ENCODE results near the gene ALKBH4.

ALKBH4 gene

GRCh38 chr7:102446387-102447156 is 18.1 kb downstream of the ALKBH4 start:
- TF ChIP-seq CTCF (IDR thresholded peaks at IDR 0.05) = no peak
- H3K27ac Mint-ChIP-seq = no peak overlapping the region
- peaks cover 28% of the 10 kb centered on the region for H3K36me3 Mint-ChIP-seq (ENCODE audit: low read depth)
- no peaks in the 10 kb centered on the region for H3K27me3 Mint-ChIP-seq (ENCODE audit: low read depth, poor library complexity)
- no peaks in the 10 kb centered on the region for H3K9me3 Mint-ChIP-seq
- H3K4me1 Mint-ChIP-seq = peaks cover 9% of the 10 kb centered on the region
- no peak overlapping the region for H3K4me3 Mint-ChIP-seq
- DNase-seq = no peak

GRCh38 chr7:102445674-102446071 is 19.0 kb downstream of the ALKBH4 start:
- Mint-ChIP-seq H3K27ac (peak overlapping the region; percentile 41), H3K27me3 (ENCODE audit: low read depth, poor library complexity) (no peaks in the 10 kb centered on the region), H3K9me3 (no peaks in the 10 kb centered on the region), H3K4me3 (no peak overlapping the region), H3K36me3 (ENCODE audit: low read depth) (peaks cover 30% of the 10 kb centered on the region), H3K4me1 (peaks cover 6% of the 10 kb centered on the region)
- no peak for DNase-seq
- TF ChIP-seq CTCF (IDR thresholded peaks at IDR 0.05) = no peak

- no peaks in the 10 kb centered on the region for H3K27me3 Mint-ChIP-seq (ENCODE audit: low read depth, poor library complexity)
- no peak overlapping the region for H3K4me3 Mint-ChIP-seq
- H3K27ac Mint-ChIP-seq = peak overlapping the region; percentile 78
- peaks cover 6% of the 10 kb centered on the region for H3K4me1 Mint-ChIP-seq
- no peak for DNase-seq
- H3K9me3 Mint-ChIP-seq = no peaks in the 10 kb centered on the region
- H3K36me3 Mint-ChIP-seq (ENCODE audit: low read depth) = peaks cover 30% of the 10 kb centered on the region
- TF ChIP-seq CTCF (IDR thresholded peaks at IDR 0.05) = no peak
Observed at GRCh38 chr7:102444961-102445673, 19.5 kb downstream of the ALKBH4 start.

- Mint-ChIP-seq H3K27me3 (ENCODE audit: low read depth, poor library complexity) (no peaks in the 10 kb centered on the region), H3K9me3 (no peaks in the 10 kb centered on the region), H3K4me3 (no peak overlapping the region), H3K4me1 (peaks cover 17% of the 10 kb centered on the region), H3K27ac (no peak overlapping the region), H3K36me3 (ENCODE audit: low read depth) (peaks cover 38% of the 10 kb centered on the region)
- DNase-seq = no peak
- TF ChIP-seq CTCF (IDR thresholded peaks at IDR 0.05) = no peak
Observed at GRCh38 chr7:102439963-102440795, 24.5 kb downstream of the ALKBH4 start.

- Mint-ChIP-seq H3K27me3 (ENCODE audit: low read depth, poor library complexity) (no peaks in the 10 kb centered on the region), H3K9me3 (no peaks in the 10 kb centered on the region), H3K27ac (peak overlapping the region; percentile 45), H3K4me3 (peak overlapping the region; percentile 4), H3K36me3 (ENCODE audit: low read depth) (peaks cover 14% of the 10 kb centered on the region), H3K4me1 (peaks cover 35% of the 10 kb centered on the region)
- TF ChIP-seq CTCF (IDR thresholded peaks at IDR 0.05) = no peak
- DNase-seq = no peak
Observed at GRCh38 chr7:102436118-102436517, 28.5 kb downstream of the ALKBH4 start.

Data from nephron progenitor cell (in vitro differentiated cells).